ENCODE results near the gene ZNF367. TPM values are rescaled to one million over a fixed set of nuclear protein-coding genes. Genes with fewer than 3 reads are reported as not detected.

ZNF367 gene
- total and polyA plus RNA-seq, 2 experiments from 2014 or later = 2.5 to 12.3 TPM

- H3K36me3 Mint-ChIP-seq (ENCODE audit: low read depth) = peaks cover 5% of the 10 kb centered on the region; the same call in 1 of the 3 replicates
- no peaks in the 10 kb centered on the region for H3K4me1 Mint-ChIP-seq
- DNase-seq (ENCODE audit: low spot score) (no peak), ATAC-seq (no peak)
- no peak overlapping the region for H3K27ac ChIP-seq (ENCODE audit: low read depth)
- H3K27me3 ChIP-seq (ENCODE audit: insufficient read depth) = no peaks in the 10 kb centered on the region
- H3K4me1 ChIP-seq (ENCODE audit: insufficient read depth) = no peaks in the 10 kb centered on the region
- H4K20me1 ChIP-seq (replicated peaks; ENCODE audit: insufficient read depth) = no peaks in the 10 kb centered on the region
- H3K9me2 ChIP-seq (ENCODE audit: insufficient read depth) = no peaks in the 10 kb centered on the region
- H3K4me3 Mint-ChIP-seq = no peak overlapping the region
- no peaks in the 10 kb centered on the region for H3K36me3 ChIP-seq (ENCODE audit: insufficient read depth)
- H3K9me3 Mint-ChIP-seq = no peaks in the 10 kb centered on the region
- no peak for TF ChIP-seq NANOG (IDR thresholded peaks at IDR 0.05; ENCODE audit: borderline replicate concordance)
- TF ChIP-seq EZH2 (IDR thresholded peaks at IDR 0.05; ENCODE audit: low read depth, unreplicated experiment) = no peak
- TF ChIP-seq ZNF331 (CRISPR knock-in tag; IDR thresholded peaks at IDR 0.05; ENCODE audit: low read depth) = no peak
- no peak for TF ChIP-seq EZH2phosphoT487 (IDR thresholded peaks at IDR 0.05; ENCODE audit: unreplicated experiment)
- no peak for TF ChIP-seq ETS1 (IDR thresholded peaks at IDR 0.05)
- TF ChIP-seq ZNF462 (CRISPR knock-in tag; IDR thresholded peaks at IDR 0.05) = no peak
- TF ChIP-seq CREB1 (CRISPR knock-in tag; IDR thresholded peaks at IDR 0.05; ENCODE audit: low read depth) = no peak
- TF ChIP-seq POLR2AphosphoS5 (IDR thresholded peaks at IDR 0.05; ENCODE audit: low read depth) = no peak
- no peak for TF ChIP-seq CTCF (conservative IDR thresholded peaks at IDR 0.05; ENCODE audit: low read depth in 2 of 2)
- TF ChIP-seq REST (IDR thresholded peaks at IDR 0.05; ENCODE audit: unreplicated experiment) = no peak
- TF ChIP-seq JUNB (IDR thresholded peaks at IDR 0.05; ENCODE audit: unreplicated experiment) = no peak
- TF ChIP-seq ZNF114 (CRISPR knock-in tag; IDR thresholded peaks at IDR 0.05) = no peak
- no peak for TF ChIP-seq STAT1 (IDR thresholded peaks at IDR 0.05; ENCODE audit: unreplicated experiment)
- H2AFZ ChIP-seq = no peak overlapping the region
- no peaks in the 10 kb centered on the region for H3K79me2 ChIP-seq (replicated peaks; ENCODE audit: insufficient read depth)
- no peak overlapping the region for H3K4me2 ChIP-seq
- H3K4me3 ChIP-seq = no peak overlapping the region
- no peaks in the 10 kb centered on the region for H3F3A ChIP-seq (replicated peaks; ENCODE audit: low read depth)
- no peak overlapping the region for H3K27ac Mint-ChIP-seq
- peaks cover 1% of the 10 kb centered on the region for H3K27me3 Mint-ChIP-seq (ENCODE audit: insufficient read depth, low read depth, poor library complexity)
These were observed 56.5 kb downstream of the ZNF367 start for GRCh38 chr9:96361668-96362067.
